Measurements from ENCODE around the gene COL19A1. TPM values are rescaled to one million over a fixed set of nuclear protein-coding genes. Genes with fewer than 3 reads are reported as not detected.

The COL19A1 gene
- polyA plus RNA-seq, 1 of the 3 experiments (the other 2 are of a cell fraction) = 0.15 TPM

- no peaks in the 10 kb centered on the region for H4K20me1 ChIP-seq (ENCODE audit: insufficient read depth)
- no peaks in the 10 kb centered on the region for H3K36me3 ChIP-seq (replicated peaks in 1 of 2; ENCODE audit: control insufficient read depth in 1 of 2, insufficient read depth in 2 of 2, low read length in 1 of 2)
- H3K9me3 ChIP-seq = no peaks in the 10 kb centered on the region
- H3K9me2 ChIP-seq = no peaks in the 10 kb centered on the region
- TF ChIP-seq RFX5 (IDR thresholded peaks at IDR 0.05; ENCODE audit: low read length) = no peak
- 62% methylated on average over 4 of the region's 4 CpGs for WGBS (ENCODE audit: low lambda C conversion rate)
- H3F3A ChIP-seq (replicated peaks; ENCODE audit: insufficient read depth) = no peaks in the 10 kb centered on the region
- H3K4me2 ChIP-seq = no peak overlapping the region
- no peak overlapping the region for H2AFZ ChIP-seq (ENCODE audit: low read depth)
- no peak overlapping the region for H3K9ac ChIP-seq
- peaks cover 0 to 4% of the 10 kb centered on the region in 2 experiments; a peak in 1 of 4 replicates for H3K4me1 ChIP-seq (ENCODE audit: control insufficient read depth in 1 of 2, insufficient read depth in 2 of 2, low read depth in 1 of 2, low read length in 1 of 2)
- H3K4me3 ChIP-seq (ENCODE audit: low read depth in 2 of 2, low read length in 1 of 2) = no peak overlapping the region
- DNase-seq = no peak
- no peaks in the 10 kb centered on the region for H3K79me2 ChIP-seq (ENCODE audit: insufficient read depth)
- ChIA-PET CTCF (no interaction called here), POLR2A (no interaction called here)
- no peaks in the 10 kb centered on the region for H3K27me3 ChIP-seq (ENCODE audit: insufficient read depth)
- H3K27ac ChIP-seq (ENCODE audit: low read depth in 2 of 2, low read length in 1 of 2) = no peak overlapping the region
Observed at GRCh38 chr6:69883551-69883950, 17.2 kb downstream of the COL19A1 start.

GRCh38 chr6:69884231-69884630 is 17.9 kb downstream of the COL19A1 start:
- no peak overlapping the region for H3K9ac ChIP-seq
- H3K79me2 ChIP-seq (ENCODE audit: insufficient read depth) = no peaks in the 10 kb centered on the region
- H3K27me3 ChIP-seq (ENCODE audit: insufficient read depth) = no peaks in the 10 kb centered on the region
- H4K20me1 ChIP-seq (ENCODE audit: insufficient read depth) = no peaks in the 10 kb centered on the region
- no peak for TF ChIP-seq EZH2phosphoT487 (IDR thresholded peaks at IDR 0.05; ENCODE audit: borderline replicate concordance, low read depth)
- TF ChIP-seq RFX5 (IDR thresholded peaks at IDR 0.05; ENCODE audit: low read length) = no peak
- TF ChIP-seq PBX3 (IDR thresholded peaks at IDR 0.05) = no peak
- no peak for TF ChIP-seq CTCF (IDR thresholded peaks at IDR 0.05)
- TF ChIP-seq TEAD4 (IDR thresholded peaks at IDR 0.05; ENCODE audit: borderline replicate concordance, insufficient read depth) = no peak
- no peak for TF ChIP-seq EP300 (IDR thresholded peaks at IDR 0.05; ENCODE audit: borderline replicate concordance in 1 of 2, low read depth in 1 of 2, low read length in 1 of 2)
- TF ChIP-seq RCOR1 (IDR thresholded peaks at IDR 0.05; ENCODE audit: low read length) = no peak
- TF ChIP-seq CHD2 (IDR thresholded peaks at IDR 0.05; ENCODE audit: low read length, partially characterized antibody) = no peak
- TF ChIP-seq FOXJ3 (CRISPR knock-in tag; IDR thresholded peaks at IDR 0.05) = no peak
- no peak for TF ChIP-seq IRF3 (IDR thresholded peaks at IDR 0.05; ENCODE audit: low read depth, low read length)
- TF ChIP-seq USF1 (IDR thresholded peaks at IDR 0.05; ENCODE audit: borderline replicate concordance, low read depth) = no peak
- no peak for TF ChIP-seq YY1 (IDR thresholded peaks at IDR 0.05; ENCODE audit: low read depth)
- TF ChIP-seq NFIC (IDR thresholded peaks at IDR 0.05; ENCODE audit: borderline replicate concordance) = no peak
- TF ChIP-seq MAX (IDR thresholded peaks at IDR 0.05; ENCODE audit: low read depth) = no peak
- TF ChIP-seq FOXM1 (IDR thresholded peaks at IDR 0.05; ENCODE audit: low read depth) = no peak
- TF ChIP-seq MEF2A (IDR thresholded peaks at IDR 0.05; ENCODE audit: borderline replicate concordance, low read depth) = no peak
- TF ChIP-seq RAD21 (IDR thresholded peaks at IDR 0.05; ENCODE audit: low read length) = no peak
- no peak for DNase-seq
- 84% methylated on average over 2 of the region's 2 CpGs for WGBS (ENCODE audit: low lambda C conversion rate)
- CTCF ChIA-PET = no interaction called here
- H3K9me2 ChIP-seq = no peaks in the 10 kb centered on the region
- no peaks in the 10 kb centered on the region for H3K36me3 ChIP-seq (replicated peaks in 1 of 2; ENCODE audit: control insufficient read depth in 1 of 2, insufficient read depth in 2 of 2, low read length in 1 of 2)
- no peaks in the 10 kb centered on the region for H3F3A ChIP-seq (replicated peaks; ENCODE audit: insufficient read depth)
- H3K27ac ChIP-seq (ENCODE audit: low read depth in 2 of 2, low read length in 1 of 2) = no peak overlapping the region
- H3K9me3 ChIP-seq = no peaks in the 10 kb centered on the region
- H3K4me3 ChIP-seq (ENCODE audit: low read depth in 2 of 2, low read length in 1 of 2) = no peak overlapping the region
- peaks cover 0 to 4% of the 10 kb centered on the region in 2 experiments; a peak in 1 of 4 replicates for H3K4me1 ChIP-seq (ENCODE audit: control insufficient read depth in 1 of 2, insufficient read depth in 2 of 2, low read depth in 1 of 2, low read length in 1 of 2)
- POLR2A ChIA-PET = no interaction called here
- H3K4me2 ChIP-seq = no peak overlapping the region
- H2AFZ ChIP-seq (ENCODE audit: low read depth) = no peak overlapping the region

Data from SK-N-SH (cell line).